Pulmonary artery endothelial cell (primary cell): ENCODE results near the gene FTMT. TPM values are rescaled to one million over a fixed set of nuclear protein-coding genes. Genes with fewer than 3 reads are reported as not detected.

ENCODE experiments used
- total RNA-seq: library from RNA; depleted of rRNA; stranded (reverse); fragments of >200 nt; gene quantifications from 2 replicates; pipeline ENCODE4 v1.2.3, GENCODE V29; 2014

FTMT gene
- total RNA-seq, 1 donor from 2014 or later = not detected

Other genes with a start within 250 kb of the FTMT start
- gene SRFBP1, start 110.1 kb downstream of the FTMT start, total RNA-seq = 18.1 and 20.6 TPM in 2 replicates
- 25.5 and 36.9 TPM in 2 replicates for gene LOX, start 226.4 kb downstream of the FTMT start, total RNA-seq